ENCODE results near the gene SERINC3.

The SERINC3 gene

GRCh38 chr20:44513871-44514270, 8.0 kb downstream of the SERINC3 start:
- in situ Hi-C loops (cut with HindIII; ENCODE audit: low sequenced_read_pairs), result no loop called here
- no peak for DNase-seq (ENCODE audit: low read depth, low spot score)
- H3K4me3 ChIP-seq (ENCODE audit: low read depth, low read length), result no peak overlapping the region
- TF ChIP-seq, protein P1, sequence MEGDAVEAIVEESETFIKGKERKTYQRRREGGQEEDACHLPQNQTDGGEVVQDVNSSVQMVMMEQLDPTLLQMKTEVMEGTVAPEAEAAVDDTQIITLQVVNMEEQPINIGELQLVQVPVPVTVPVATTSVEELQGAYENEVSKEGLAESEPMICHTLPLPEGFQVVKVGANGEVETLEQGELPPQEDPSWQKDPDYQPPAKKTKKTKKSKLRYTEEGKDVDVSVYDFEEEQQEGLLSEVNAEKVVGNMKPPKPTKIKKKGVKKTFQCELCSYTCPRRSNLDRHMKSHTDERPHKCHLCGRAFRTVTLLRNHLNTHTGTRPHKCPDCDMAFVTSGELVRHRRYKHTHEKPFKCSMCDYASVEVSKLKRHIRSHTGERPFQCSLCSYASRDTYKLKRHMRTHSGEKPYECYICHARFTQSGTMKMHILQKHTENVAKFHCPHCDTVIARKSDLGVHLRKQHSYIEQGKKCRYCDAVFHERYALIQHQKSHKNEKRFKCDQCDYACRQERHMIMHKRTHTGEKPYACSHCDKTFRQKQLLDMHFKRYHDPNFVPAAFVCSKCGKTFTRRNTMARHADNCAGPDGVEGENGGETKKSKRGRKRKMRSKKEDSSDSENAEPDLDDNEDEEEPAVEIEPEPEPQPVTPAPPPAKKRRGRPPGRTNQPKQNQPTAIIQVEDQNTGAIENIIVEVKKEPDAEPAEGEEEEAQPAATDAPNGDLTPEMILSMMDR (IDR thresholded peaks at IDR 0.05; ENCODE audit: low read depth, low read length), result no peak

- TF ChIP-seq, protein P1 (IDR thresholded peaks at IDR 0.05; ENCODE audit: low read depth, low read length), result no peak
- in situ Hi-C loops (cut with HindIII; ENCODE audit: low sequenced_read_pairs), result no loop called here
- no peak for DNase-seq (ENCODE audit: low read depth, low spot score)
- H3K4me3 ChIP-seq (ENCODE audit: low read depth, low read length), result no peak overlapping the region
Measured at GRCh38 chr20:44509762-44510161, 12.1 kb downstream of the SERINC3 start.

DNA sequence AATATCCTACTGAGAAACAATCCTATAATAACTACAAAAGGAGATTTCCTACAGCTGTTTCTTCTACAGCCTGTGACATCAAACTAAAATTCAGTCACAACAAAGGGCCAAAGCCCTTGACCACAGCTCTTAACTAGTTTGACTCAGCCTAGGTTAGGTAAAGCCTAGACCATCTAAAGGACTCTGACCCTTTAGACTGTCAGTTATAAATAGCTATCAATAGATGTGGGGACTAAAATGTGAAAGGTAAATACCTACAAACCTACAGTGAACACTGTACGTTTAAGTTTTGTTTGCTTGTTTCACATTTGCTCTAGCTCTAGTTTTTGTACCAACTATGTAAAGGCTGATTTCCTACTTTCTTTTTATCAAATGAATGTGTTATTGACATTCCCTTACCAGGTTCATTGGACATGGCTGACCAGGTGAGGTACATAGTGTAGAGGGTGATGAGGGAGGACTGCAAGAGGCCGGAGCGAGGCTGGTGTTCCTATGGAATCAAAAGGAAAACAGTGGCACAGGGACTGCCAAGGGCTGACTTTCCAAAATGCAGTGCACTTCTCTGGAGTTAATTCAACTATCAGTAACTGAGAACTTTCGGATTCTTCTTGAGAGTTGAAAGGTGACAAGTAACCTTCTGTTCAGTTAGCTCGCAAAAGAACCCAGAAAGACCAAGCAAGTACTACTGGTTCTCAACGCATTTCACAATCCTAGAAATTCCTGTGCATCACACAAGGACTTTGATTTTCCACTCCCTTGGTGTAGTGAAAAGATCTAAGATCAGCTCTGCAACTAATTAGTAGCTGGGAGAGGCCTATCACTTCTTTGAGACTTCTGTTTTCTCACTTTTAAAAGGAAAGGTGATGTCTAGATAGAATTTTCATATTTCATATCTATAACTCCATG, 17.2 kb downstream of the SERINC3 start:
- no peak overlapping the region for H3K4me3 ChIP-seq (ENCODE audit: low read depth, low read length)
- in situ Hi-C loops (cut with HindIII; ENCODE audit: low sequenced_read_pairs), result no loop called here
- TF ChIP-seq, protein P1 (IDR thresholded peaks at IDR 0.05; ENCODE audit: low read depth, low read length), result no peak
- DNase-seq (ENCODE audit: low read depth, low spot score), result no peak

DNA sequence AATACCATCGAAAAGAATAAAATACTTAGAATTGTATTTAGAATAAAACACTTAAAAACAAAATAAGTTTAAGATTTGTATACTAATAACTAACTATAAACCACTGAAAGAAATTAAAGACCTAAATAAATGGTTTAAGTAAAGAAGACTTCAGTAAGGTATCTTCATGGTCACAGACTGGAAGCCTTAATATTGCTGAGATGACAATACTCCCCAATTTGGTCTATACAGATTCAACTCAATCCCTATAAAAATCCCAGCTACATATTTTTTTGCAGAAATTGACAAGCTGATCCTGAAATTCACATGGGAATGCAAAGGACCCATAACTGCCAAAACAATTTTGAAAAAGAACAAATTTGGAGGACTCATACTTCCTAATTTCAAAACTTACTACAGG, 18.9 kb downstream of the SERINC3 start:
- no peak for DNase-seq (ENCODE audit: low read depth, low spot score)
- in situ Hi-C loops (cut with HindIII; ENCODE audit: low sequenced_read_pairs), result no loop called here
- TF ChIP-seq, protein P1 (IDR thresholded peaks at IDR 0.05; ENCODE audit: low read depth, low read length), result no peak
- no peak overlapping the region for H3K4me3 ChIP-seq (ENCODE audit: low read depth, low read length)

- H3K4me3 ChIP-seq (ENCODE audit: low read depth, low read length), result no peak overlapping the region
- TF ChIP-seq, protein P1 (IDR thresholded peaks at IDR 0.05; ENCODE audit: low read depth, low read length), result no peak
- in situ Hi-C loops (cut with HindIII; ENCODE audit: low sequenced_read_pairs), result no loop called here
Measured at GRCh38 chr20:44501448-44501847, 20.4 kb downstream of the SERINC3 start.

DNA sequence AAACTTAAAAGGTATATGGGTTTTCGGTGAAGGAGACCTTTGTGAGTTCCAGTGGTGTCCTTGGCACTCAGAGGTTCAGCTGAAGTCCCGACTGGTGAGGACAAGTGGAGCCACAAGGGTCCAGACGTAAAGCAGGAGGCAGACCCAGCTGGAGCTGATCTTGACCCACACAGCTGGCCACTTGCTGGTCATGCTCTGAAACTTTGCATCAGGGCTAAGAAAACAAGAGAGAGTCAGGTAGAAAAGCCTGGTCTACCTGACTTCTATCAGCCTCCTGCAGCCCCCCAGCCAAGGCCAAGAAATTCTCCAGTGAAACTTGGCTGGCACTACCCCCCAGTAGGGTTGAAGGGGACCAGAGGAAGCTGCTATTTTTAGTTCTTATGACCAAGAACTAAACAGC, 21.6 kb downstream of the SERINC3 start:
- no peak overlapping the region for H3K4me3 ChIP-seq (ENCODE audit: low read depth, low read length)
- no peak for DNase-seq (ENCODE audit: low read depth, low spot score)
- TF ChIP-seq, protein P1 (IDR thresholded peaks at IDR 0.05; ENCODE audit: low read depth, low read length), result no peak
- in situ Hi-C loops (cut with HindIII; ENCODE audit: low sequenced_read_pairs), result no loop called here

More at GRCh38 chr20:44501448-44501847, 20.4 kb downstream of the SERINC3 start:
- DNase-seq (ENCODE audit: low read depth, low spot score), result peak; percentile 44
